Measurements from ENCODE around the gene HNF4A. TPM values are rescaled to one million over a fixed set of nuclear protein-coding genes. Genes with fewer than 3 reads are reported as not detected.

Gene HNF4A
- polyA plus RNA-seq, 1 donor from 2014 or later: not detected

GRCh38 chr20:44414808-44415207 lies 59.3 kb downstream of the HNF4A start:
- Histone ChIP-seq H3K4me3 (ENCODE audit: low read length) (no peak overlapping the region), H3K27me3 (ENCODE audit: insufficient read depth, low read depth, low read length) (no peaks in the 10 kb centered on the region), H4K20me1 (ENCODE audit: insufficient read depth) (no peaks in the 10 kb centered on the region), H3K9ac (ENCODE audit: low read length) (no peak overlapping the region), H3K79me2 (replicated peaks; ENCODE audit: insufficient read depth, low read length) (no peaks in the 10 kb centered on the region), H3K4me2 (ENCODE audit: low read length) (no peak overlapping the region), H3F3A (ENCODE audit: insufficient read depth, low read length, poor library complexity, severe bottlenecking) (no peaks in the 10 kb centered on the region), H2AFZ (ENCODE audit: low read depth, low read length) (no peak overlapping the region), H3K9me2 (ENCODE audit: insufficient read depth, low read length) (no peaks in the 10 kb centered on the region), H3K9me3 (ENCODE audit: low read length) (no peaks in the 10 kb centered on the region), H3K27ac (ENCODE audit: low read length) (no peak overlapping the region), H3K36me3 (ENCODE audit: insufficient read depth, low read length) (no peaks in the 10 kb centered on the region)
- TF ChIP-seq TAF1 (IDR thresholded peaks at IDR 0.05; ENCODE audit: low read depth): no peak
- TF ChIP-seq, protein P1, sequence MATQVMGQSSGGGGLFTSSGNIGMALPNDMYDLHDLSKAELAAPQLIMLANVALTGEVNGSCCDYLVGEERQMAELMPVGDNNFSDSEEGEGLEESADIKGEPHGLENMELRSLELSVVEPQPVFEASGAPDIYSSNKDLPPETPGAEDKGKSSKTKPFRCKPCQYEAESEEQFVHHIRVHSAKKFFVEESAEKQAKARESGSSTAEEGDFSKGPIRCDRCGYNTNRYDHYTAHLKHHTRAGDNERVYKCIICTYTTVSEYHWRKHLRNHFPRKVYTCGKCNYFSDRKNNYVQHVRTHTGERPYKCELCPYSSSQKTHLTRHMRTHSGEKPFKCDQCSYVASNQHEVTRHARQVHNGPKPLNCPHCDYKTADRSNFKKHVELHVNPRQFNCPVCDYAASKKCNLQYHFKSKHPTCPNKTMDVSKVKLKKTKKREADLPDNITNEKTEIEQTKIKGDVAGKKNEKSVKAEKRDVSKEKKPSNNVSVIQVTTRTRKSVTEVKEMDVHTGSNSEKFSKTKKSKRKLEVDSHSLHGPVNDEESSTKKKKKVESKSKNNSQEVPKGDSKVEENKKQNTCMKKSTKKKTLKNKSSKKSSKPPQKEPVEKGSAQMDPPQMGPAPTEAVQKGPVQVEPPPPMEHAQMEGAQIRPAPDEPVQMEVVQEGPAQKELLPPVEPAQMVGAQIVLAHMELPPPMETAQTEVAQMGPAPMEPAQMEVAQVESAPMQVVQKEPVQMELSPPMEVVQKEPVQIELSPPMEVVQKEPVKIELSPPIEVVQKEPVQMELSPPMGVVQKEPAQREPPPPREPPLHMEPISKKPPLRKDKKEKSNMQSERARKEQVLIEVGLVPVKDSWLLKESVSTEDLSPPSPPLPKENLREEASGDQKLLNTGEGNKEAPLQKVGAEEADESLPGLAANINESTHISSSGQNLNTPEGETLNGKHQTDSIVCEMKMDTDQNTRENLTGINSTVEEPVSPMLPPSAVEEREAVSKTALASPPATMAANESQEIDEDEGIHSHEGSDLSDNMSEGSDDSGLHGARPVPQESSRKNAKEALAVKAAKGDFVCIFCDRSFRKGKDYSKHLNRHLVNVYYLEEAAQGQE (IDR thresholded peaks at IDR 0.05; ENCODE audit: borderline replicate concordance): no peak
- TF ChIP-seq, protein P2, sequence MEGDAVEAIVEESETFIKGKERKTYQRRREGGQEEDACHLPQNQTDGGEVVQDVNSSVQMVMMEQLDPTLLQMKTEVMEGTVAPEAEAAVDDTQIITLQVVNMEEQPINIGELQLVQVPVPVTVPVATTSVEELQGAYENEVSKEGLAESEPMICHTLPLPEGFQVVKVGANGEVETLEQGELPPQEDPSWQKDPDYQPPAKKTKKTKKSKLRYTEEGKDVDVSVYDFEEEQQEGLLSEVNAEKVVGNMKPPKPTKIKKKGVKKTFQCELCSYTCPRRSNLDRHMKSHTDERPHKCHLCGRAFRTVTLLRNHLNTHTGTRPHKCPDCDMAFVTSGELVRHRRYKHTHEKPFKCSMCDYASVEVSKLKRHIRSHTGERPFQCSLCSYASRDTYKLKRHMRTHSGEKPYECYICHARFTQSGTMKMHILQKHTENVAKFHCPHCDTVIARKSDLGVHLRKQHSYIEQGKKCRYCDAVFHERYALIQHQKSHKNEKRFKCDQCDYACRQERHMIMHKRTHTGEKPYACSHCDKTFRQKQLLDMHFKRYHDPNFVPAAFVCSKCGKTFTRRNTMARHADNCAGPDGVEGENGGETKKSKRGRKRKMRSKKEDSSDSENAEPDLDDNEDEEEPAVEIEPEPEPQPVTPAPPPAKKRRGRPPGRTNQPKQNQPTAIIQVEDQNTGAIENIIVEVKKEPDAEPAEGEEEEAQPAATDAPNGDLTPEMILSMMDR (IDR thresholded peaks at IDR 0.05; ENCODE audit: poor library complexity, severe bottlenecking): no peak
- no peak for TF ChIP-seq EZH2 (IDR thresholded peaks at IDR 0.05; ENCODE audit: borderline replicate concordance, insufficient read depth, low read length, poor library complexity, severe bottlenecking)
- no peak for TF ChIP-seq POLR2AphosphoS5 (IDR thresholded peaks at IDR 0.05)
- no peak for TF ChIP-seq RAD21 (conservative IDR thresholded peaks at IDR 0.05)
- no peak for TF ChIP-seq SMC3 (conservative IDR thresholded peaks at IDR 0.05; ENCODE audit: poor library complexity)
- TF ChIP-seq MXI1 (conservative IDR thresholded peaks at IDR 0.05; ENCODE audit: poor library complexity, severe bottlenecking): no peak
- no peak for TF ChIP-seq EP300 (conservative IDR thresholded peaks at IDR 0.05; ENCODE audit: poor library complexity, severe bottlenecking)

DNA sequence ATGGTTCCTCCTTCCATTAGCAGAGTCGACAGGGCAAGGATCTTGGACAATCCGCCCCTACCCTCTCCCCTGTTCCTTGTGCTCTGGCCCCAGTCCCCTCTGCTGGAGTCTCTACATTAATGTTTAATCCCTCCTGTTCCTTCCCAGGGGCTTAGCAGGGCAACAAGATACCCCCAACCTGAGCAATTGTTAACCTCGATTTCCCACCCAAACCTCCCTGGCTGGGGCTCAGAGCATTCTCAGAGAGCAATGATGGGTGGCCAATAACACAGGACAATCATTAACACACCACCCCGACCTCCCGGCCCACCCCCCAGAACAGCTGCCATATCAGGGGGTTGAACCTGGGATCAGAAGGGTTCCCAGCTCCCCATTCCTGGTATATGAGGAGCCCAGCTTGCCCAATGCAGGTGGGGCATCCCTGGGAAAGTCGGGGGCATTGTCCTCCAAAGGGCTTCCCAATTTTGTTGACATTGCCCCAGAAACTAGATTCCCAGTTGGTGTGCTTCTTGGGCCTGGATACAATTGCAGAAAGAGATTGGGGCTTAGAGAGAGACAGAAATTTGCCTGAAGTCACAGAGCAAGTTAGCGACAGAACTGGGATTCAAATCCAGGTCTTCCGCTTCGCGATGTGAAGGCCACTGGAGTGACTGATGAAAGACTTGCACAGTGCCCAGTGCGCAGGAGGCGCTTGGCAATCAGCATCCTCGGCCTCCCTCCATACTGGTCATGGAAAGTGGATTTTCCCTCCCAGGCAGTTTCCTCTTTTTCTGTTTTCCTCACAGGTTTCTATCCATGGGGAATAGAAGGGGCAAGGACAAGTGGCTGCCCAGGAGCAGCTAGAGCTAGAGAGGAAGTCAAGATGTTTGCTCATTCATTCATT lies 60.6 kb downstream of the HNF4A start:
- Histone ChIP-seq H3K9me3 (ENCODE audit: low read length) (no peaks in the 10 kb centered on the region), H3K36me3 (ENCODE audit: insufficient read depth, low read length) (no peaks in the 10 kb centered on the region), H3K4me3 (ENCODE audit: low read length) (no peak overlapping the region), H3F3A (ENCODE audit: insufficient read depth, low read length, poor library complexity, severe bottlenecking) (no peaks in the 10 kb centered on the region), H2AFZ (ENCODE audit: low read depth, low read length) (no peak overlapping the region), H3K4me2 (ENCODE audit: low read length) (no peak overlapping the region), H3K27me3 (ENCODE audit: insufficient read depth, low read depth, low read length) (no peaks in the 10 kb centered on the region), H3K79me2 (replicated peaks; ENCODE audit: insufficient read depth, low read length) (no peaks in the 10 kb centered on the region), H3K9ac (ENCODE audit: low read length) (no peak overlapping the region), H4K20me1 (ENCODE audit: insufficient read depth) (no peaks in the 10 kb centered on the region), H3K27ac (ENCODE audit: low read length) (no peak overlapping the region), H3K9me2 (ENCODE audit: insufficient read depth, low read length) (no peaks in the 10 kb centered on the region)
- TF ChIP-seq TAF1 (IDR thresholded peaks at IDR 0.05; ENCODE audit: low read depth) (no peak), POLR2AphosphoS5 (IDR thresholded peaks at IDR 0.05) (no peak), EZH2 (IDR thresholded peaks at IDR 0.05; ENCODE audit: borderline replicate concordance, insufficient read depth, low read length, poor library complexity, severe bottlenecking) (no peak)
- TF ChIP-seq, protein P2 (IDR thresholded peaks at IDR 0.05; ENCODE audit: poor library complexity, severe bottlenecking): no peak
